Gastroesophageal sphincter (tissue), 4 donors: ENCODE measurements around the gene BTBD7. TPM values are rescaled to one million over a fixed set of nuclear protein-coding genes. Genes with fewer than 3 reads are reported as not detected.

Experiments
- ATAC-seq: fragments of 150-250 bp; one replicate; pipeline ENCODE4 v1.9.1; 2016; ENCODE audit warnings: mild to moderate bottlenecking, moderate library complexity
- H3K27ac ChIP-seq, 4 donors: fragments of 200-600 bp; sonication (generic) in 3 of 4; 1 replicate in 3 of 4; 2 replicates in 1 of 4; pipeline ENCODE4 v1.5.1; 2016 to 2019
- H3K27me3 ChIP-seq: fragments of 200-600 bp; sonication (generic); one replicate; pipeline ENCODE4 v1.5.1; 2019
- H3K36me3 ChIP-seq, 2 donors: fragments of 200-600 bp; sonication (generic); one replicate each; pipeline ENCODE4 v1.5.1; 2019; ENCODE audit warnings: control low read depth in 1 of 2
- H3K4me1 ChIP-seq, 3 donors: fragments of 200-600 bp; sonication (generic); 1 replicate in 2 of 3; 2 replicates in 1 of 3; pipeline ENCODE4 v1.5.1; 2016 to 2019; ENCODE audit warnings: control low read depth in 2 of 3
- H3K4me3 ChIP-seq, 2 donors: fragments of 200-600 bp; sonication (generic); one replicate each; pipeline ENCODE4 v1.5.1; 2019; ENCODE audit warnings: mild to moderate bottlenecking in 1 of 2, moderate library complexity in 1 of 2
- H3K9me3 ChIP-seq, 3 donors: fragments of 200-600 bp; sonication (generic); one replicate each; pipeline ENCODE4 v1.5.1; 2017 to 2019; ENCODE audit warnings: control low read depth in 2 of 3
- EP300 ChIP-seq: sonication (generic); formaldehyde crosslinking; IDR thresholded peaks from one replicate; pipeline ENCODE4 v1.6.1; 2017; ENCODE audit warnings: antibody characterized with exemption, mild to moderate bottlenecking
- POLR2A ChIP-seq, 2 donors: fragments of 450-650 bp; IDR thresholded peaks; one replicate each; pipeline ENCODE4 v1.6.1; 2017; ENCODE audit warnings: antibody characterized with exemption in 2 of 2, mild to moderate bottlenecking in 2 of 2, moderate library complexity in 1 of 2
- POLR2AphosphoS5 ChIP-seq: sonication (generic); formaldehyde crosslinking; IDR thresholded peaks from one replicate; pipeline ENCODE4 v1.6.1; 2017; ENCODE audit warnings: antibody characterized with exemption
- WGBS, 2 donors: methylation state at CpG; one replicate each; pipeline ENCODE4 v1.1.5; 2018; ENCODE audit warnings: low coverage in 1 of 2; 5-methylcytosine and 5-hydroxymethylcytosine counted together
- total RNA-seq, 4 donors: library from RNA; depleted of rRNA; stranded (reverse); fragments of >200 nt; gene quantifications; one replicate each; pipeline ENCODE4 v1.1.0, GENCODE V29; 2016
- TF ChIP-seq, protein P1 (sequence below), 4 experiments: fragments of 200-600 bp in 2 of 4; fragments of 450-650 bp in 2 of 4; sonication (generic) in 1 of 4; IDR thresholded peaks; one replicate each; pipeline ENCODE4 v1.5.1; 2017 to 2019; ENCODE audit warnings: antibody characterized with exemption in 4 of 4, mild to moderate bottlenecking in 2 of 4, moderate library complexity in 2 of 4

The BTBD7 gene
- total RNA-seq, 4 donors from 2014 or later = 29.9 to 35.6 (median 33.0) TPM

DNA sequence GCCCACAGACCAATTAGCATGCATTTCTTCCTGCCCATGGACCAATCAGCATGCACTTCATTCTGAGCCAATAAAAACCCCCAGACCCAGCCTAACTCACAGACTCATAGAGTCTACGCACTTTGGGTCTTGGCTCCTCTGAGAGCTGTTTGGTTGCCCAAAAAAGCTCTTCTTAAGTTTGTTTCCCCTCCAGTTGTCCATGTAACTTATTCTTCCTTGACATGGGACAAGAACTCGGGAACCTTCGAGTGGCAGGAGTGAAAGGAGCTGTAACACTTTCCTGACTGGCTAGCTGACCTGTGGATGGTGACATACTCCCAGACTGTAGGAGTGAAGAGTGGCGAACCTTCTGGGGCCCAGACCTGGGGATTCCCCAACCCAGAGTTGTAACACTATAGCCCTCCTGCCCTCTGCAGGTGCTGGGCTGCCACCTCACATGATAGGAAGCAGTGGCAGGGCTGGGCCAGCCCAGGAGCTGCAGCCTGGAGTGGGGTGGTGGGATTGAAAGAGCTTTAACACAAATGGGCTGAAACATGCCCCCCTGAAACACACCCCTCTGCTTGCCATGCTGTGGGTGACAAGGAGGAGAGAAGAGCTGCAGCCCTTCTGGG lies 4.4 kb upstream of the BTBD7 start:
- no peaks in the 10 kb centered on the region for H3K27me3 ChIP-seq
- H3K36me3 ChIP-seq = no peaks in the 10 kb centered on the region
- no peak overlapping the region for H3K27ac ChIP-seq
- TF ChIP-seq EP300 = no peak
- TF ChIP-seq POLR2AphosphoS5 = no peak
- H3K4me3 ChIP-seq = no peak overlapping the region
- ATAC-seq = no peak
- H3K4me1 ChIP-seq = peaks cover 0 to 12% (median 5%) of the 10 kb centered on the region in 3 donors
- 89 to 90% methylated on average over 2 to 4 of the region's 4 CpGs for WGBS, 2 donors
- no peaks in the 10 kb centered on the region for H3K9me3 ChIP-seq

DNA sequence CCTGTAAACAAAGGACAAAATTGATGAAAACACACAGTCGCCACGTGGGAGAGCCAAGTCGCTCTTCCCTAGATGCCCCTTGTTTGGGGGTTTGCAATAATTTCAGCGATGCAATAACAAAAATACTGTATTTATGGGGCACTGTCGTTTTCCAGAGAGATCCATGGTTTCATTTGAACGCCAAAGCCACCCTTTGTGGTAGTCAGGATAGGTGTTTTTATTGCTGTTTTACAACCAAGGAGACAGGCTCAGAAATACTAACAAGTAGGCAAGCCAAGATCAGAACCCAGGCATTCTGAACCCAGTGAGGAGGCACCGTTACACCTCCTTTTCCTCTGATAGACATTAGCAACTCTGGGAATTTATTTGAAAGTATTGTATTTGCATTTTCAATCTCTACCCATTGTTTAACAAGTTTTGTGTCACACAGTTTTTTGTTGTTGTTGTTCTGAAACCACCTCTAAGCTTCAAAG lies 831 bp upstream of the BTBD7 start:
- no peak for TF ChIP-seq POLR2A (IDR thresholded peaks at IDR 0.05)
- TF ChIP-seq POLR2AphosphoS5 = no peak
- TF ChIP-seq, protein P1, sequence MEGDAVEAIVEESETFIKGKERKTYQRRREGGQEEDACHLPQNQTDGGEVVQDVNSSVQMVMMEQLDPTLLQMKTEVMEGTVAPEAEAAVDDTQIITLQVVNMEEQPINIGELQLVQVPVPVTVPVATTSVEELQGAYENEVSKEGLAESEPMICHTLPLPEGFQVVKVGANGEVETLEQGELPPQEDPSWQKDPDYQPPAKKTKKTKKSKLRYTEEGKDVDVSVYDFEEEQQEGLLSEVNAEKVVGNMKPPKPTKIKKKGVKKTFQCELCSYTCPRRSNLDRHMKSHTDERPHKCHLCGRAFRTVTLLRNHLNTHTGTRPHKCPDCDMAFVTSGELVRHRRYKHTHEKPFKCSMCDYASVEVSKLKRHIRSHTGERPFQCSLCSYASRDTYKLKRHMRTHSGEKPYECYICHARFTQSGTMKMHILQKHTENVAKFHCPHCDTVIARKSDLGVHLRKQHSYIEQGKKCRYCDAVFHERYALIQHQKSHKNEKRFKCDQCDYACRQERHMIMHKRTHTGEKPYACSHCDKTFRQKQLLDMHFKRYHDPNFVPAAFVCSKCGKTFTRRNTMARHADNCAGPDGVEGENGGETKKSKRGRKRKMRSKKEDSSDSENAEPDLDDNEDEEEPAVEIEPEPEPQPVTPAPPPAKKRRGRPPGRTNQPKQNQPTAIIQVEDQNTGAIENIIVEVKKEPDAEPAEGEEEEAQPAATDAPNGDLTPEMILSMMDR (IDR thresholded peaks at IDR 0.05) = no peak
- no peak for TF ChIP-seq EP300
- 0 to 2% methylated on average over 7 of the region's 7 CpGs for WGBS, 2 donors

DNA sequence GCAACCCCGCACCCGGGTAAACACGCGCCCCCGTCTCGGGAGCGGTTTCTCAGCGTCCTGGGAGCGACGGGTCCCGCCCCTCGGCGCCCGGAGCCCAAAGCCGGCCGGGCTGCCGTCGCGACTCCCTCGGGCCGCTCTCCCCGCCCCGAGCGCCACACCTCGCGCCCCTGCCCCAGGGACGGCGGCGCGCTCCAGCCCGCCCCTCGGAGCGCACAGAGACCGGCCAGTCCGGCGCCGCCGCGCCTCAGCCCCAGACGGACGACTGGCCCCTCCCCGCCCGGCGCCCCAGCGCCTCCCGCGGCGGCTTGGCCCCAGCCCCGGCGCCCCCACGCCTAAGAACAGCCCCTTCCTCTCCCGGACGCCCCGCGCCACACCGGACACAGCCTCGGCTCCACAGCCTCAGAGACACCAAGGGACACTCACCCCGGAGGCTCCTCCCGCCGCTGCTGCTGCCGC lies 411 bp downstream of the BTBD7 start:
- Histone ChIP-seq H3K9me3 (no peaks in the 10 kb centered on the region), H3K36me3 (no peaks in the 10 kb centered on the region), H3K27me3 (no peaks in the 10 kb centered on the region), H3K27ac (peak overlapping the region; percentile 75 to 99 (median 98)), H3K4me1 (peaks cover 0 to 45% (median 19%) of the 10 kb centered on the region in 3 donors), H3K4me3 (peak overlapping the region; percentile 51 to 96)
- WGBS, 2 donors = no CpG with 5 or more reads among the region's 61 CpGs
- peak; percentile 78 for ATAC-seq
- no peak for TF ChIP-seq EP300
- TF ChIP-seq POLR2A (IDR thresholded peaks at IDR 0.05) = no peak
- no peak for TF ChIP-seq POLR2AphosphoS5
- TF ChIP-seq, protein P1 (IDR thresholded peaks at IDR 0.05) = no peak

More for the DNA sequence above, 831 bp upstream of the BTBD7 start:
- no peaks in the 10 kb centered on the region for H3K9me3 ChIP-seq
- H3K4me3 ChIP-seq = peak overlapping the region; percentile 51 to 96
- no peak for ATAC-seq
- no peaks in the 10 kb centered on the region for H3K27me3 ChIP-seq
- peak overlapping the region; percentile 76 to 99 (median 98) for H3K27ac ChIP-seq
- H3K4me1 ChIP-seq = peaks cover 0 to 45% (median 19%) of the 10 kb centered on the region in 3 donors
- H3K36me3 ChIP-seq = no peaks in the 10 kb centered on the region

GRCh38 chr14:93331728-93332396 lies 974 bp downstream of the BTBD7 start:
- no peak for ATAC-seq
- WGBS, 2 donors = 33 to 39% methylated on average over 14 to 16 of the region's 21 CpGs

More at GRCh38 chr14:93331728-93332396, 974 bp downstream of the BTBD7 start:
- Histone ChIP-seq H3K4me1 (peaks cover 0 to 45% (median 19%) of the 10 kb centered on the region in 3 donors), H3K27me3 (no peaks in the 10 kb centered on the region), H3K36me3 (no peaks in the 10 kb centered on the region), H3K9me3 (no peaks in the 10 kb centered on the region), H3K4me3 (peak overlapping the region; percentile 51 to 96), H3K27ac (peak overlapping the region; percentile 75 to 99 (median 98))
- TF ChIP-seq EP300 (no peak), POLR2A (IDR thresholded peaks at IDR 0.05) (no peak), POLR2AphosphoS5 (no peak)
- TF ChIP-seq, protein P1 (IDR thresholded peaks at IDR 0.05) = no peak
